ENCODE results near the gene SPAG16.
"Not testable (repeated sequence)": the region's sequence is repeated elsewhere in the genome, so short reads cannot be mapped to it uniquely, and the experiment has no call there.

SPAG16 gene

DNA sequence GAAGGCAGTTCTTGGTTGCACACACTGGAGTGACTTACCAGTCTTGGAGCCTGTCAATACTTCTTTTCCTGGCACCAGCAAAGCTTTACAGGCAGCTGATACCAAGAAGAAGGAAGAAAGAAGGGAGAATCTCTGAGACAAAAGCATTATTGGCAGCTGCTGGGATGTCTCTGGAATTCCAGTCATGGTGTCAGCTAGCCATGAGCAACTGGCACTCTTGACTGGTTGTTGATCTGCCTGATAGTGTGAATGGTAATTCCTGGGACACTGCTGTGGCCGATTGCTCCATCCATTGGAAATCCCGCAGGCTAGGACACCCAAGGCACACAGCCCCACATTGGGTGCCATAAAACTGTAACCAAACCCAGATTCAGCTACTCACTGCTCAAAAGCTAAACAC is 17.8 kb upstream of the SPAG16 start:
- Histone ChIP-seq H3K9me3 (ENCODE audit: insufficient read depth, low read length) (no peaks in the 10 kb centered on the region), H4K20me1 (ENCODE audit: insufficient read depth, low read length) (no peaks in the 10 kb centered on the region), H3K4me3 (ENCODE audit: low read length) (no peak overlapping the region), H3K79me2 (ENCODE audit: low read length) (no peaks in the 10 kb centered on the region), H3K27me3 (ENCODE audit: low read depth, low read length) (no peaks in the 10 kb centered on the region), H3K36me3 (replicated peaks; ENCODE audit: low read depth, low read length) (no peaks in the 10 kb centered on the region), H2AFZ (ENCODE audit: low read depth, low read length) (no peak overlapping the region), H3K4me2 (ENCODE audit: low read length) (no peak overlapping the region), H3K4me1 (ENCODE audit: low read length) (no peaks in the 10 kb centered on the region), H3K27ac (ENCODE audit: low read length) (no peak overlapping the region), H3K9ac (ENCODE audit: low read length) (no peak overlapping the region)
- no peak for TF ChIP-seq EZH2phosphoT487 (IDR thresholded peaks at IDR 0.05; ENCODE audit: low read depth)
- TF ChIP-seq CTCF (IDR thresholded peaks at IDR 0.05; ENCODE audit: low read depth, low read length), result no peak

- no peak overlapping the region for H3K4me2 ChIP-seq (ENCODE audit: low read length)
- TF ChIP-seq CTCF (IDR thresholded peaks at IDR 0.05; ENCODE audit: low read depth, low read length) (no peak), EZH2phosphoT487 (IDR thresholded peaks at IDR 0.05; ENCODE audit: low read depth) (no peak)
- H3K9ac ChIP-seq (ENCODE audit: low read length), result no peak overlapping the region
- no peaks in the 10 kb centered on the region for H3K36me3 ChIP-seq (replicated peaks; ENCODE audit: low read depth, low read length)
- H4K20me1 ChIP-seq (ENCODE audit: insufficient read depth, low read length), result no peaks in the 10 kb centered on the region
- no peak overlapping the region for H2AFZ ChIP-seq (ENCODE audit: low read depth, low read length)
- H3K79me2 ChIP-seq (ENCODE audit: low read length), result no peaks in the 10 kb centered on the region
- no peaks in the 10 kb centered on the region for H3K4me1 ChIP-seq (ENCODE audit: low read length)
- H3K4me3 ChIP-seq (ENCODE audit: low read length), result no peak overlapping the region
- H3K27me3 ChIP-seq (ENCODE audit: low read depth, low read length), result no peaks in the 10 kb centered on the region
- H3K9me3 ChIP-seq (ENCODE audit: insufficient read depth, low read length), result no peaks in the 10 kb centered on the region
- no peak overlapping the region for H3K27ac ChIP-seq (ENCODE audit: low read length)
These were observed 12.3 kb upstream of the SPAG16 start for GRCh38 chr2:213271947-213272346.

- Histone ChIP-seq H3K27me3 (ENCODE audit: low read depth, low read length) (no peaks in the 10 kb centered on the region), H3K9me3 (ENCODE audit: insufficient read depth, low read length) (no peaks in the 10 kb centered on the region), H4K20me1 (ENCODE audit: insufficient read depth, low read length) (no peaks in the 10 kb centered on the region), H3K4me2 (ENCODE audit: low read length) (no peak overlapping the region), H2AFZ (ENCODE audit: low read depth, low read length) (no peak overlapping the region), H3K36me3 (replicated peaks; ENCODE audit: low read depth, low read length) (no peaks in the 10 kb centered on the region), H3K27ac (ENCODE audit: low read length) (no peak overlapping the region), H3K4me3 (ENCODE audit: low read length) (no peak overlapping the region), H3K4me1 (ENCODE audit: low read length) (no peaks in the 10 kb centered on the region), H3K79me2 (ENCODE audit: low read length) (no peaks in the 10 kb centered on the region), H3K9ac (ENCODE audit: low read length) (no peak overlapping the region)
- TF ChIP-seq EZH2phosphoT487 (IDR thresholded peaks at IDR 0.05; ENCODE audit: low read depth) (no peak), CTCF (IDR thresholded peaks at IDR 0.05; ENCODE audit: low read depth, low read length) (no peak)
These were observed 10.1 kb upstream of the SPAG16 start for GRCh38 chr2:213274143-213274542.

GRCh38 chr2:213275265-213275664 is 9.0 kb upstream of the SPAG16 start:
- Histone ChIP-seq H3K27ac (ENCODE audit: low read length) (no peak overlapping the region), H3K4me1 (ENCODE audit: low read length) (no peaks in the 10 kb centered on the region), H3K4me3 (ENCODE audit: low read length) (no peak overlapping the region), H3K9ac (ENCODE audit: low read length) (no peak overlapping the region), H3K9me3 (ENCODE audit: insufficient read depth, low read length) (no peaks in the 10 kb centered on the region), H3K27me3 (ENCODE audit: low read depth, low read length) (no peaks in the 10 kb centered on the region), H2AFZ (ENCODE audit: low read depth, low read length) (no peak overlapping the region), H4K20me1 (ENCODE audit: insufficient read depth, low read length) (no peaks in the 10 kb centered on the region), H3K4me2 (ENCODE audit: low read length) (no peak overlapping the region), H3K79me2 (ENCODE audit: low read length) (no peaks in the 10 kb centered on the region), H3K36me3 (replicated peaks; ENCODE audit: low read depth, low read length) (no peaks in the 10 kb centered on the region)
- TF ChIP-seq CTCF (IDR thresholded peaks at IDR 0.05; ENCODE audit: low read depth, low read length) (no peak), EZH2phosphoT487 (IDR thresholded peaks at IDR 0.05; ENCODE audit: low read depth) (no peak)

DNA sequence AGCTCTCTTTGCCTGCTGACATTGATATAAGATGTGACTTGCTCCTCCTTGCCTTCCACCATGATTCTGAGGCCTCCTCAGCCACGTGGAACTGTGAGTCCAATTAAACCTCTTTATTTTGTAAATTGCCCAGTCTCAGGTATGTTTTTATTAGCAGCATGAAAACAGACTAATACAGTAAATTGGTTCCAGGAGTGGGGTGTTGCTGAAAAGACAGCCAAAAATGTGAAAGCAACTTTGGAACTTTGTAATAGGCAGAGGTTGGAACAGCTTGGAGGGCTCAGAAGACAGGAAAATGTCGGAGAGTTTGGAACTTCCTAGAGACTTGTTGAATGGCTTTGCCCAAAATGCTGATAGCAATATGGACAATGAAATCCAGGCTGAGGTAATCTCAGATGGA is 7.1 kb upstream of the SPAG16 start:
- not testable (repeated sequence) for H3K9me3 ChIP-seq (ENCODE audit: insufficient read depth, low read length); H3K27me3 ChIP-seq (ENCODE audit: low read depth, low read length); H3K9ac ChIP-seq (ENCODE audit: low read length); H3K4me1 ChIP-seq (ENCODE audit: low read length); H3K27ac ChIP-seq (ENCODE audit: low read length); H3K4me2 ChIP-seq (ENCODE audit: low read length); H3K36me3 ChIP-seq (replicated peaks; ENCODE audit: low read depth, low read length); H3K79me2 ChIP-seq (ENCODE audit: low read length); H3K4me3 ChIP-seq (ENCODE audit: low read length); H2AFZ ChIP-seq (ENCODE audit: low read depth, low read length); H4K20me1 ChIP-seq (ENCODE audit: insufficient read depth, low read length)
